Measurements from ENCODE around the gene MYO1D. TPM values are rescaled to one million over a fixed set of nuclear protein-coding genes. Genes with fewer than 3 reads are reported as not detected.

The MYO1D gene
- total RNA-seq, 1 donor from 2014 or later: 18.0 TPM

DNA sequence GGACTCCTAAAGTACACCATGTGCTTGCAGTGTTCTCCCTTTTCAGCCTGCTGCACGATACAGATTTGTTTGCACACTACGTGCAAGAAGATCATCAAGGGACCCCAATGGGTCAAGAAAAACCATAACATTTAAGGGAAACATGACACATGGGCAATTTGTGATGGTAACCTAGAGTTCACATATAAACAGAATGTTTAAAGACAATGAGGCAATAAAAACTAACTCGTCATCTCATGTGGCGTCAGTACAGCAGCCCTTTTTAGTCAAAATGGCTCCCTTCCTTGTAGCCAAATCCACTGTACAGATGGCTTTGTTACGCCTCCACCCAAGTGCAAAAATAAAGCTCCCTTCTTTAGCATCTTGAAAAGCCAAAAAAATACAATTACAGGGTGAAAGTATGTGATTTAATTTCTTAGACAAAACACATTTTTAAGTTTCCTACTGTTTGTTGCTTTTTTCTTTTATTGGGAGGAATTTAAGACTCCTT lies 216.4 kb downstream of the MYO1D start:
- TF ChIP-seq EZH2 (IDR thresholded peaks at IDR 0.05; ENCODE audit: insufficient read depth, low read length): no peak
- TF ChIP-seq, protein P1, sequence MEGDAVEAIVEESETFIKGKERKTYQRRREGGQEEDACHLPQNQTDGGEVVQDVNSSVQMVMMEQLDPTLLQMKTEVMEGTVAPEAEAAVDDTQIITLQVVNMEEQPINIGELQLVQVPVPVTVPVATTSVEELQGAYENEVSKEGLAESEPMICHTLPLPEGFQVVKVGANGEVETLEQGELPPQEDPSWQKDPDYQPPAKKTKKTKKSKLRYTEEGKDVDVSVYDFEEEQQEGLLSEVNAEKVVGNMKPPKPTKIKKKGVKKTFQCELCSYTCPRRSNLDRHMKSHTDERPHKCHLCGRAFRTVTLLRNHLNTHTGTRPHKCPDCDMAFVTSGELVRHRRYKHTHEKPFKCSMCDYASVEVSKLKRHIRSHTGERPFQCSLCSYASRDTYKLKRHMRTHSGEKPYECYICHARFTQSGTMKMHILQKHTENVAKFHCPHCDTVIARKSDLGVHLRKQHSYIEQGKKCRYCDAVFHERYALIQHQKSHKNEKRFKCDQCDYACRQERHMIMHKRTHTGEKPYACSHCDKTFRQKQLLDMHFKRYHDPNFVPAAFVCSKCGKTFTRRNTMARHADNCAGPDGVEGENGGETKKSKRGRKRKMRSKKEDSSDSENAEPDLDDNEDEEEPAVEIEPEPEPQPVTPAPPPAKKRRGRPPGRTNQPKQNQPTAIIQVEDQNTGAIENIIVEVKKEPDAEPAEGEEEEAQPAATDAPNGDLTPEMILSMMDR (IDR thresholded peaks at IDR 0.05; ENCODE audit: insufficient read depth, low read depth, low read length): no peak
- no peak overlapping the region for H3K4me2 ChIP-seq (ENCODE audit: low read length)
- no peaks in the 10 kb centered on the region for H3K9me3 ChIP-seq (ENCODE audit: insufficient read depth, low read depth, low read length)
- no peaks in the 10 kb centered on the region for H4K20me1 ChIP-seq (ENCODE audit: insufficient read depth, low read length)
- FAIRE-seq (no peak), DNase-seq (ENCODE audit: low read depth) (no peak)
- H3K27ac ChIP-seq (ENCODE audit: low read depth, low read length): no peak overlapping the region
- H3K27me3 ChIP-seq (ENCODE audit: insufficient read depth, low read length): no peaks in the 10 kb centered on the region
- no peaks in the 10 kb centered on the region for H3K36me3 ChIP-seq (ENCODE audit: insufficient read depth, low read length)
- no peaks in the 10 kb centered on the region for H3K9me3 Mint-ChIP-seq (ENCODE audit: unreplicated experiment)
- H3K36me3 Mint-ChIP-seq (ENCODE audit: low read depth, unreplicated experiment): no peaks in the 10 kb centered on the region
- H3K4me3 ChIP-seq (ENCODE audit: insufficient read depth, low read depth, low read length): no peak overlapping the region
- no peak overlapping the region for H3K27ac Mint-ChIP-seq (ENCODE audit: unreplicated experiment)
- H3K79me2 ChIP-seq (ENCODE audit: insufficient read depth, low read length): no peaks in the 10 kb centered on the region
- H3K9ac ChIP-seq (ENCODE audit: low read length): no peak overlapping the region
- no peak overlapping the region for H3K4me3 Mint-ChIP-seq (ENCODE audit: unreplicated experiment)
- no peaks in the 10 kb centered on the region for H3K4me1 Mint-ChIP-seq (ENCODE audit: low read depth, unreplicated experiment)
- no peaks in the 10 kb centered on the region for H3K27me3 Mint-ChIP-seq (ENCODE audit: low read depth, unreplicated experiment)
- H3K4me1 ChIP-seq (ENCODE audit: insufficient read depth, low read length): no peaks in the 10 kb centered on the region
- H2AFZ ChIP-seq (ENCODE audit: low read depth, low read length): no peak overlapping the region

DNA sequence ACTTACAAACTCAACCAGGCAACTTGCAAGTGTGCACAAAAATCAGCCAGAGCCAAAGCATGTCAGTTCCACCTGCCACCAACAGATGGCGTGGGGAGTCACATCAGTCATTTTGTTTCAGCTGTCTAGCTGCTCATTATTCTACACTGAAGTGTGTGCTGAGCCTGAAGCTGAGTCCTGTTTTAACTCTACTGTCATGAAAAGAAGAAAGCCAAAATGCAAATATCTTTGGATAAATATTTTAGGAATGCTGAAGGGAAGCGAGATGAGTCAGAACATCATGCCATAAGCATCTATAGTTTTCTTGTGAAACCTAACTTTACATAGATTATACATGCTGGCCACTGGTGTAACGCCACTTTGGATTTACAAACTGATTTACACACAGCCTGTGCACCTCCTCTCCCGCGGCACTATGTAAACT lies 217.5 kb downstream of the MYO1D start:
- no peak for FAIRE-seq
- no peak overlapping the region for H3K27ac ChIP-seq (ENCODE audit: low read depth, low read length)
- H3K4me2 ChIP-seq (ENCODE audit: low read length): no peak overlapping the region
- Mint-ChIP-seq H3K4me3 (ENCODE audit: unreplicated experiment) (no peak overlapping the region), H3K9me3 (ENCODE audit: unreplicated experiment) (no peaks in the 10 kb centered on the region), H3K27me3 (ENCODE audit: low read depth, unreplicated experiment) (no peaks in the 10 kb centered on the region), H3K4me1 (ENCODE audit: low read depth, unreplicated experiment) (no peaks in the 10 kb centered on the region), H3K27ac (ENCODE audit: unreplicated experiment) (no peak overlapping the region), H3K36me3 (ENCODE audit: low read depth, unreplicated experiment) (no peaks in the 10 kb centered on the region)
- H2AFZ ChIP-seq (ENCODE audit: low read depth, low read length): no peak overlapping the region
- H3K9me3 ChIP-seq (ENCODE audit: insufficient read depth, low read depth, low read length): no peaks in the 10 kb centered on the region
- no peaks in the 10 kb centered on the region for H4K20me1 ChIP-seq (ENCODE audit: insufficient read depth, low read length)
- H3K27me3 ChIP-seq (ENCODE audit: insufficient read depth, low read length): no peaks in the 10 kb centered on the region
- no peaks in the 10 kb centered on the region for H3K36me3 ChIP-seq (ENCODE audit: insufficient read depth, low read length)
- H3K4me3 ChIP-seq (ENCODE audit: insufficient read depth, low read depth, low read length): no peak overlapping the region
- TF ChIP-seq EZH2 (IDR thresholded peaks at IDR 0.05; ENCODE audit: insufficient read depth, low read length): no peak
- TF ChIP-seq, protein P1 (IDR thresholded peaks at IDR 0.05; ENCODE audit: insufficient read depth, low read depth, low read length): peak; percentile 98
- H3K9ac ChIP-seq (ENCODE audit: low read length): no peak overlapping the region
- H3K79me2 ChIP-seq (ENCODE audit: insufficient read depth, low read length): no peaks in the 10 kb centered on the region
- peak; percentile 20 for DNase-seq (ENCODE audit: low read depth)
- H3K4me1 ChIP-seq (ENCODE audit: insufficient read depth, low read length): no peaks in the 10 kb centered on the region
